A549 (cell line): ENCODE measurements around the gene RAB6D. TPM values are rescaled to one million over a fixed set of nuclear protein-coding genes. Genes with fewer than 3 reads are reported as not detected.

Experiments
- ATAC-seq, 2 experiments: fragments of 200-7000 bp in 1 of 2; fragments of >200 bp in 1 of 2; cut with Nextera tagmentation in 1 of 2; cut with Tn5 transposase in 1 of 2; 3 replicates each; pipeline versions ENCODE4 v1.8.0 to v1.9.1; 2018 to 2020; ENCODE audit warnings: mild to moderate bottlenecking in 1 of 2, moderate library complexity in 1 of 2
- CTCF ChIA-PET: fragments of 300-600 bp; sonication (Branson Sonifier 250); formaldehyde crosslinking; extraction: SDS; loops from one replicate; lab custom pipeline; 2021; ENCODE audit warnings: antibody characterized with exemption, inconsistent platforms; lab: Yijun Ruan, JAX
- POLR2A ChIA-PET: fragments of 350-600 bp; formaldehyde crosslinking; extraction: SDS; loops from one replicate; lab custom pipeline; 2021; ENCODE audit warnings: antibody characterized with exemption, inconsistent platforms; lab: Yijun Ruan, JAX
- DNase-seq, 2 experiments: peaks; one replicate each; pipeline versions ENCODE4 v3.0.0 to v3.0.0-alpha.2; 2011 to 2016; ENCODE audit warnings: low read depth in 1 of 2, low spot score in 1 of 2
- FAIRE-seq: peaks from 2 replicates; lab custom pipeline; 2011; peaks lifted over from hg19 to GRCh38; lab: Jason Lieb, UNC
- H3K27ac ChIP-seq, 2 experiments: fragments of >200 bp; sonication (Bioruptor Twin); formaldehyde crosslinking; 3 replicates each; pipeline ENCODE4 v1.5.1; 2016 to 2017
- H3K4me1 ChIP-seq: fragments of >200 bp; sonication (Bioruptor Twin); formaldehyde crosslinking; 3 replicates; pipeline ENCODE4 v1.6.1; 2016
- H3K4me2 ChIP-seq: fragments of >200 bp; sonication (Bioruptor Twin); formaldehyde crosslinking; 3 replicates; pipeline ENCODE4 v1.6.1; 2016
- H3K4me3 ChIP-seq: fragments of >200 bp; sonication (Bioruptor Twin); formaldehyde crosslinking; 3 replicates; pipeline ENCODE4 v1.5.1; 2016
- H3K9me3 ChIP-seq: fragments of >200 bp; sonication (Bioruptor Twin); formaldehyde crosslinking; 3 replicates; pipeline ENCODE4 v1.6.1; 2016
- BHLHE40 ChIP-seq: IDR thresholded peaks from 2 replicates; pipeline ENCODE4 v1.6.1; 2012; ENCODE audit warnings: low read depth, low read length, inconsistent platforms
- CBX2 ChIP-seq: fragments of 200-600 bp; sonication (generic); IDR thresholded peaks from 2 replicates; pipeline ENCODE4 v1.6.1; 2016; ENCODE audit warnings: low read depth, mild to moderate bottlenecking, borderline replicate concordance
- CBX8 ChIP-seq: fragments of 200-600 bp; sonication (generic); IDR thresholded peaks from 2 replicates; pipeline ENCODE4 v1.6.1; 2016
- CTCF ChIP-seq: fragments of >200 bp; sonication (Bioruptor Twin); formaldehyde crosslinking; IDR thresholded peaks from 3 replicates; pipeline ENCODE4 v1.5.1; 2016
- ESRRA ChIP-seq: fragments of 150-350 bp; IDR thresholded peaks from 2 replicates; pipeline ENCODE4 v1.6.1; 2014; ENCODE audit warnings: mild to moderate bottlenecking, low read length, borderline replicate concordance
- HDAC2 ChIP-seq: fragments of 200-600 bp; sonication (generic); IDR thresholded peaks from 2 replicates; pipeline ENCODE4 v1.6.1; 2016
- HEYL ChIP-seq: fragments of 250-450 bp; sonication (Bioruptor Pico); IDR thresholded peaks from 2 replicates; pipeline ENCODE4 v1.8.0; 2021; ENCODE audit warnings: mild to moderate bottlenecking, moderate library complexity
- JUN ChIP-seq, 2 experiments: fragments of >200 bp; sonication (Bioruptor Twin); formaldehyde crosslinking; IDR thresholded peaks; 2 replicates in 1 of 2; 3 replicates in 1 of 2; pipeline ENCODE4 v1.6.1; 2016 to 2017
- MAZ ChIP-seq: fragments of 150-350 bp; IDR thresholded peaks from 2 replicates; pipeline ENCODE4 v1.6.1; 2014; ENCODE audit warnings: antibody characterized with exemption, low read depth, low read length, borderline replicate concordance
- MYC ChIP-seq: IDR thresholded peaks from 2 replicates; pipeline ENCODE4 v1.6.1; 2012; ENCODE audit warnings: mild to moderate bottlenecking, inconsistent platforms, low read length, improper control_type of control experiment, borderline replicate concordance
- NFE2L2 ChIP-seq: fragments of 150-350 bp; conservative IDR thresholded peaks from 2 replicates; pipeline ENCODE4 v1.6.1; 2014; ENCODE audit warnings: low read length
- NR3C1 ChIP-seq: fragments of >200 bp; sonication (Bioruptor Twin); formaldehyde crosslinking; IDR thresholded peaks from 3 replicates; pipeline ENCODE4 v1.6.1; 2017
- PBX3 ChIP-seq: IDR thresholded peaks from 2 replicates; pipeline ENCODE4 v1.6.1; 2012
- PHF8 ChIP-seq: fragments of 200-600 bp; sonication (generic); IDR thresholded peaks from 2 replicates; pipeline ENCODE4 v1.6.1; 2016; ENCODE audit warnings: low read depth, mild to moderate bottlenecking, antibody characterized with exemption, moderate library complexity, borderline replicate concordance
- RAD21 ChIP-seq, 2 experiments: fragments of >200 bp in 1 of 2; sonication (Bioruptor Twin) in 1 of 2; formaldehyde crosslinking in 1 of 2; IDR thresholded peaks in 1 of 2; conservative IDR thresholded peaks in 1 of 2; 2 replicates in 1 of 2; 3 replicates in 1 of 2; pipeline ENCODE4 v1.6.1; 2012 to 2018; ENCODE audit warnings: inconsistent platforms in 1 of 2
- RCOR1 ChIP-seq: fragments of 150-350 bp; IDR thresholded peaks from 2 replicates; pipeline ENCODE4 v1.6.1; 2014; ENCODE audit warnings: antibody characterized with exemption, low read length, low read depth
- TFCP2L1 ChIP-seq: fragments of 250-450 bp; sonication (Bioruptor Pico); IDR thresholded peaks from 2 replicates; pipeline ENCODE4 v1.5.0; 2021; ENCODE audit warnings: mild to moderate bottlenecking
- TP53 ChIP-seq: fragments of 250-450 bp; sonication (Bioruptor Pico); IDR thresholded peaks from 2 replicates; pipeline ENCODE4 v1.5.0; 2021; ENCODE audit warnings: mild to moderate bottlenecking, moderate library complexity
- ZFP36 ChIP-seq: fragments of 450-650 bp; IDR thresholded peaks from 2 replicates; pipeline ENCODE4 v1.6.1; 2014; ENCODE audit warnings: borderline replicate concordance; ENCODE audit not compliant: partially characterized antibody
- ZNF302 ChIP-seq: fragments of 250-450 bp; sonication (Bioruptor Pico); IDR thresholded peaks from 2 replicates; pipeline ENCODE4 v1.9.0; 2021; ENCODE audit warnings: inconsistent platforms, mild to moderate bottlenecking, moderate library complexity
- ZSCAN20 ChIP-seq: fragments of 250-450 bp; sonication (Bioruptor Pico); IDR thresholded peaks from 2 replicates; pipeline ENCODE4 v1.8.0; 2022; ENCODE audit warnings: mild to moderate bottlenecking, moderate library complexity
- WGBS: methylation state at CpG from one replicate; pipeline ENCODE4 v1.1.6; 2017; ENCODE audit errors: missing lambda C conversion rate; 5-methylcytosine and 5-hydroxymethylcytosine counted together
- polyA plus RNA-seq, 4 experiments: library from polyadenylated mRNA; depleted of rRNA in 3 of 4; stranded (reverse); fragments of >200 nt; fragmentation: RNase III in 1 of 4; extraction: RNeasy Plus Mini Kit Qiagen cat#74134 plus additional on column Dnase treatment in 1 of 4; gene quantifications; 2 replicates in 3 of 4; 3 replicates in 1 of 4; pipeline ENCODE4 v1.2.3, GENCODE V29; 2011 to 2017
- TF ChIP-seq, protein P1 (sequence below): fragments of 200-600 bp; sonication (generic); IDR thresholded peaks from 2 replicates; pipeline ENCODE4 v1.6.1; 2016; ENCODE audit warnings: antibody characterized with exemption, mild to moderate bottlenecking, moderate library complexity
- TF ChIP-seq, protein P2 (sequence below): fragments of >200 bp; sonication (Bioruptor Twin); formaldehyde crosslinking; IDR thresholded peaks from 2 replicates; pipeline ENCODE4 v1.6.1; 2016
- TF ChIP-seq, protein P3 (sequence below): fragments of 250-450 bp; sonication (Bioruptor Pico); IDR thresholded peaks from 2 replicates; pipeline ENCODE4 v1.5.0; 2021; ENCODE audit warnings: mild to moderate bottlenecking, moderate library complexity, borderline replicate concordance
- TF ChIP-seq, protein P4 (sequence below): fragments of 250-450 bp; sonication (Bioruptor Pico); IDR thresholded peaks from 2 replicates; pipeline ENCODE4 v1.5.0; 2020; ENCODE audit warnings: low read depth, mild to moderate bottlenecking, moderate library complexity

RAB6D gene
- polyA plus RNA-seq, 2 of the 4 experiments (the other 2 are of a cell fraction), result 0.04 to 0.05 TPM

DNA sequence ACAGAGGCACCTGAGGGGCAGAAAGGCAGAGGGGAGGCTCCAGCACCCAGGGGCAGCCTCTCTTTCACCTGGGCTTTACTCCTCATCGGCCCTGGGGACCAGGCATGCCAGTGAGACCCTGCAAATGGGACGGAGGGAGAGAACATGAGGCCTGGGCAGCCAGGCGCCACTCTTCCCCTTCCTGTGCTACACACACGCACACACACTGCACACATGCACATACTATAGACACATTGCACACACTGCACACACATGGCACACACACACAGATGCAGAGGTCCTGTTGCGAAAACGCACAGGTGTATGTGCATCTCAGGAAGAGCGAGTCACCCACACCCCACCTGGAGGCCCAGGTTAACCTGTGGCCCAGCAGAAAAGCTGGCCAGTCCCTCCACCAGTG, 3.4 kb upstream of the RAB6D start:
- H3K4me3 ChIP-seq, result no peak overlapping the region
- TF ChIP-seq, protein P1, sequence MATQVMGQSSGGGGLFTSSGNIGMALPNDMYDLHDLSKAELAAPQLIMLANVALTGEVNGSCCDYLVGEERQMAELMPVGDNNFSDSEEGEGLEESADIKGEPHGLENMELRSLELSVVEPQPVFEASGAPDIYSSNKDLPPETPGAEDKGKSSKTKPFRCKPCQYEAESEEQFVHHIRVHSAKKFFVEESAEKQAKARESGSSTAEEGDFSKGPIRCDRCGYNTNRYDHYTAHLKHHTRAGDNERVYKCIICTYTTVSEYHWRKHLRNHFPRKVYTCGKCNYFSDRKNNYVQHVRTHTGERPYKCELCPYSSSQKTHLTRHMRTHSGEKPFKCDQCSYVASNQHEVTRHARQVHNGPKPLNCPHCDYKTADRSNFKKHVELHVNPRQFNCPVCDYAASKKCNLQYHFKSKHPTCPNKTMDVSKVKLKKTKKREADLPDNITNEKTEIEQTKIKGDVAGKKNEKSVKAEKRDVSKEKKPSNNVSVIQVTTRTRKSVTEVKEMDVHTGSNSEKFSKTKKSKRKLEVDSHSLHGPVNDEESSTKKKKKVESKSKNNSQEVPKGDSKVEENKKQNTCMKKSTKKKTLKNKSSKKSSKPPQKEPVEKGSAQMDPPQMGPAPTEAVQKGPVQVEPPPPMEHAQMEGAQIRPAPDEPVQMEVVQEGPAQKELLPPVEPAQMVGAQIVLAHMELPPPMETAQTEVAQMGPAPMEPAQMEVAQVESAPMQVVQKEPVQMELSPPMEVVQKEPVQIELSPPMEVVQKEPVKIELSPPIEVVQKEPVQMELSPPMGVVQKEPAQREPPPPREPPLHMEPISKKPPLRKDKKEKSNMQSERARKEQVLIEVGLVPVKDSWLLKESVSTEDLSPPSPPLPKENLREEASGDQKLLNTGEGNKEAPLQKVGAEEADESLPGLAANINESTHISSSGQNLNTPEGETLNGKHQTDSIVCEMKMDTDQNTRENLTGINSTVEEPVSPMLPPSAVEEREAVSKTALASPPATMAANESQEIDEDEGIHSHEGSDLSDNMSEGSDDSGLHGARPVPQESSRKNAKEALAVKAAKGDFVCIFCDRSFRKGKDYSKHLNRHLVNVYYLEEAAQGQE, result no peak
- TF ChIP-seq PHF8 (no peak), TFCP2L1 (CRISPR knock-in tag) (no peak), NFE2L2 (no peak), HEYL (CRISPR knock-in tag) (no peak), ZFP36 (no peak), ZSCAN20 (CRISPR knock-in tag) (no peak), RCOR1 (no peak), ESRRA (no peak), JUN (IDR thresholded peaks at IDR 0.05) (no peak), ZNF302 (CRISPR knock-in tag) (no peak), MAZ (no peak), CBX8 (no peak), BHLHE40 (no peak), CTCF (no peak), HDAC2 (no peak)
- TF ChIP-seq, protein P2, sequence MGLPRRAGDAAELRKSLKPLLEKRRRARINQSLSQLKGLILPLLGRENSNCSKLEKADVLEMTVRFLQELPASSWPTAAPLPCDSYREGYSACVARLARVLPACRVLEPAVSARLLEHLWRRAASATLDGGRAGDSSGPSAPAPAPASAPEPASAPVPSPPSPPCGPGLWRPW, result no peak
- no peak overlapping the region for H3K27ac ChIP-seq
- H3K9me3 ChIP-seq, result no peaks in the 10 kb centered on the region
- CTCF ChIA-PET, result no interaction called here
- peaks cover 3% of the 10 kb centered on the region; the same call in 1 of the 3 replicates for H3K4me1 ChIP-seq
- POLR2A ChIA-PET, result no interaction called here
- no peak overlapping the region for H3K4me2 ChIP-seq
- ATAC-seq, result no peak
- no peak for DNase-seq
- 89% methylated on average over 7 of the region's 7 CpGs for WGBS
- FAIRE-seq, result no peak

GRCh38 chr2:131366643-131367042, 2.7 kb upstream of the RAB6D start:
- H3K4me2 ChIP-seq, result no peak overlapping the region
- TF ChIP-seq NR3C1 (no peak), HEYL (CRISPR knock-in tag) (no peak), CBX2 (no peak), ZNF302 (CRISPR knock-in tag) (no peak), MYC (no peak), RAD21 (conservative IDR thresholded peaks at IDR 0.05 in 1 of 2, IDR thresholded peaks at IDR 0.05 in 1 of 2) (no peak), TP53 (no peak), PBX3 (no peak)
- TF ChIP-seq, protein P3, sequence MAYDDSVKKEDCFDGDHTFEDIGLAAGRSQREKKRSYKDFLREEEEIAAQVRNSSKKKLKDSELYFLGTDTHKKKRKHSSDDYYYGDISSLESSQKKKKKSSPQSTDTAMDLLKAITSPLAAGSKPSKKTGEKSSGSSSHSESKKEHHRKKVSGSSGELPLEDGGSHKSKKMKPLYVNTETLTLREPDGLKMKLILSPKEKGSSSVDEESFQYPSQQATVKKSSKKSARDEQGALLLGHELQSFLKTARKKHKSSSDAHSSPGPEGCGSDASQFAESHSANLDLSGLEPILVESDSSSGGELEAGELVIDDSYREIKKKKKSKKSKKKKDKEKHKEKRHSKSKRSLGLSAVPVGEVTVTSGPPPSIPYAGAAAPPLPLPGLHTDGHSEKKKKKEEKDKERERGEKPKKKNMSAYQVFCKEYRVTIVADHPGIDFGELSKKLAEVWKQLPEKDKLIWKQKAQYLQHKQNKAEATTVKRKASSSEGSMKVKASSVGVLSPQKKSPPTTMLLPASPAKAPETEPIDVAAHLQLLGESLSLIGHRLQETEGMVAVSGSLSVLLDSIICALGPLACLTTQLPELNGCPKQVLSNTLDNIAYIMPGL, result no peak
- TF ChIP-seq, protein P4, sequence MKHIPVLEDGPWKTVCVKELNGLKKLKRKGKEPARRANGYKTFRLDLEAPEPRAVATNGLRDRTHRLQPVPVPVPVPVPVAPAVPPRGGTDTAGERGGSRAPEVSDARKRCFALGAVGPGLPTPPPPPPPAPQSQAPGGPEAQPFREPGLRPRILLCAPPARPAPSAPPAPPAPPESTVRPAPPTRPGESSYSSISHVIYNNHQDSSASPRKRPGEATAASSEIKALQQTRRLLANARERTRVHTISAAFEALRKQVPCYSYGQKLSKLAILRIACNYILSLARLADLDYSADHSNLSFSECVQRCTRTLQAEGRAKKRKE (CRISPR knock-in tag), result no peak
- CTCF ChIA-PET, result no interaction called here
- no peak overlapping the region for H3K4me3 ChIP-seq
- POLR2A ChIA-PET, result no interaction called here
- 22% methylated on average over 3 of the region's 6 CpGs for WGBS
- H3K9me3 ChIP-seq, result no peaks in the 10 kb centered on the region
- no peak for ATAC-seq
- DNase-seq, result no peak
- H3K4me1 ChIP-seq, result peaks cover 3% of the 10 kb centered on the region; the same call in 1 of the 3 replicates
- no peak for FAIRE-seq
- H3K27ac ChIP-seq, result no peak overlapping the region
